ENCODE results near the gene FBXO31.

Gene FBXO31

DNA sequence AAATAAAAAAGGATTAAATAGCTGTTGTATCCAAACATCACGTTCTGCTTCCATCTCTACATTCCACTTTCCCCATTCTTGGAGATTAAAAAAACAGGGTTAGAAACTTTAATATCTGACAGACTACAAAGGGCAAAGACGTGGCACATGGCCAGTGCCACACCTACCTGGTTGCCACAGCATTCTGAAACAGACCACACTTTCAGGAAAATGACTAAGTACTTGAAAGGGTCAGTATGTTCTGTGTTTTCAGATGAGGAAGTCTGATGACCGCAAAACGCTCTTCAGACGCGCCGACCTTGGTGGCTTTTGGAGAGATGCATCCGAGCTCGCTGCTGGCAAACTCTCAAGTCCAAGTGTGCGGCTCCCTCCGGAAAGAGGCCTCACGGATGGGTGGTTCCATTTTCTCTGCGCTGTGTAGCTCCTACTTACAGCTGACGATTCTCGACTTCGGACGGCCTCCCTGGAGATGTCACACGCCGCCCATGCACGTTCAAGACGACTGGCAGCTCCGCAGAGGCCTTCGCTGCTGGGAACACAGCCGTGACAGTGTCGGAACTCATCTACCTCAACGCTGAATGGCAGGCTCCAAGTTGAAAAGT, 24.0 kb upstream of the FBXO31 start:
- Histone ChIP-seq H3K9me3 (ENCODE audit: severe bottlenecking) (no peaks in the 10 kb centered on the region), H3K36me3 (ENCODE audit: low read depth) (peaks cover 56% of the 10 kb centered on the region), H3K27ac (ENCODE audit: poor library complexity, severe bottlenecking) (no peak overlapping the region), H3K27me3 (ENCODE audit: insufficient read depth, poor library complexity, severe bottlenecking) (no peaks in the 10 kb centered on the region), H3K4me1 (ENCODE audit: insufficient read depth, poor library complexity, severe bottlenecking) (peaks cover 16% of the 10 kb centered on the region), H3K4me3 (ENCODE audit: severe bottlenecking) (no peak overlapping the region)
- DNase-seq (ENCODE audit: low spot score), result no peak
- ATAC-seq (ENCODE audit: low read depth), result peak; percentile 83
- TF ChIP-seq, protein P1, sequence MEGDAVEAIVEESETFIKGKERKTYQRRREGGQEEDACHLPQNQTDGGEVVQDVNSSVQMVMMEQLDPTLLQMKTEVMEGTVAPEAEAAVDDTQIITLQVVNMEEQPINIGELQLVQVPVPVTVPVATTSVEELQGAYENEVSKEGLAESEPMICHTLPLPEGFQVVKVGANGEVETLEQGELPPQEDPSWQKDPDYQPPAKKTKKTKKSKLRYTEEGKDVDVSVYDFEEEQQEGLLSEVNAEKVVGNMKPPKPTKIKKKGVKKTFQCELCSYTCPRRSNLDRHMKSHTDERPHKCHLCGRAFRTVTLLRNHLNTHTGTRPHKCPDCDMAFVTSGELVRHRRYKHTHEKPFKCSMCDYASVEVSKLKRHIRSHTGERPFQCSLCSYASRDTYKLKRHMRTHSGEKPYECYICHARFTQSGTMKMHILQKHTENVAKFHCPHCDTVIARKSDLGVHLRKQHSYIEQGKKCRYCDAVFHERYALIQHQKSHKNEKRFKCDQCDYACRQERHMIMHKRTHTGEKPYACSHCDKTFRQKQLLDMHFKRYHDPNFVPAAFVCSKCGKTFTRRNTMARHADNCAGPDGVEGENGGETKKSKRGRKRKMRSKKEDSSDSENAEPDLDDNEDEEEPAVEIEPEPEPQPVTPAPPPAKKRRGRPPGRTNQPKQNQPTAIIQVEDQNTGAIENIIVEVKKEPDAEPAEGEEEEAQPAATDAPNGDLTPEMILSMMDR (IDR thresholded peaks at IDR 0.05; ENCODE audit: poor library complexity, severe bottlenecking), result no peak

DNA sequence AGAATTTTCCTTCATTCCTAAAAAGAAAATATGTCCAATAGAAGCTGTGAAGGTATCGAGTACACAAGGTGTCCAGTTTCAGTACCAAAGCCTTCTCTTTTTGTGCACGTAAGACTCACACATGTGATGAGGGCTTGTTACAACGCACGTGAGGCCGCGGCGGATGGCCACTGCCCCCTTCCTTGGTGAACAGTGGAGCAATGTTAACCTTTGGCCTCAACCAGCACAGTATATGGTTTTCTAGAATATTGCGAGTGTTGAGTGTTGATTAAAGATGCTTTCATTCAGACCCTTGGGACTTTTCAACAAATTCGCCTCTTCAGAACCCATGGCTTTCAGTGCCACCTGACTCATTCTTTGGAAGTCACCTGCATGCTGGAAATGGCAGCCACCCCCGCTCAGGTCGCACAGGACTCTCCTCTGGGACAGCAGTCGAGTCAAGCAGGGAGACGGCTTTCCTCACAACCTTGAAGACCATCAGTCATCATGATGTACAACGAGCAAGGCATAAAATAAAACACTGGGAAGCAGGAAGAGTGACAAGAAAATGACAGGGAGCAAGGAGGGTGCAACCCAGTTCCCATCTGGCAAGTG, 23.0 kb upstream of the FBXO31 start:
- DNase-seq (ENCODE audit: low spot score), result no peak
- TF ChIP-seq, protein P1 (IDR thresholded peaks at IDR 0.05; ENCODE audit: poor library complexity, severe bottlenecking), result no peak
- no peaks in the 10 kb centered on the region for H3K27me3 ChIP-seq (ENCODE audit: insufficient read depth, poor library complexity, severe bottlenecking)
- H3K4me1 ChIP-seq (ENCODE audit: insufficient read depth, poor library complexity, severe bottlenecking), result peaks cover 16% of the 10 kb centered on the region
- H3K9me3 ChIP-seq (ENCODE audit: severe bottlenecking), result no peaks in the 10 kb centered on the region
- no peak for ATAC-seq (ENCODE audit: low read depth)
- peaks cover 64% of the 10 kb centered on the region for H3K36me3 ChIP-seq (ENCODE audit: low read depth)
- H3K27ac ChIP-seq (ENCODE audit: poor library complexity, severe bottlenecking), result no peak overlapping the region
- no peak overlapping the region for H3K4me3 ChIP-seq (ENCODE audit: severe bottlenecking)

- peaks cover 16% of the 10 kb centered on the region for H3K4me1 ChIP-seq (ENCODE audit: insufficient read depth, poor library complexity, severe bottlenecking)
- TF ChIP-seq, protein P1 (IDR thresholded peaks at IDR 0.05; ENCODE audit: poor library complexity, severe bottlenecking), result no peak
- DNase-seq (ENCODE audit: low spot score), result no peak
- no peaks in the 10 kb centered on the region for H3K9me3 ChIP-seq (ENCODE audit: severe bottlenecking)
- no peak overlapping the region for H3K27ac ChIP-seq (ENCODE audit: poor library complexity, severe bottlenecking)
- peaks cover 68% of the 10 kb centered on the region for H3K36me3 ChIP-seq (ENCODE audit: low read depth)
- no peak overlapping the region for H3K4me3 ChIP-seq (ENCODE audit: severe bottlenecking)
- ATAC-seq (ENCODE audit: low read depth), result no peak
- H3K27me3 ChIP-seq (ENCODE audit: insufficient read depth, poor library complexity, severe bottlenecking), result no peaks in the 10 kb centered on the region
Measured at GRCh38 chr16:87404764-87405625, 21.4 kb upstream of the FBXO31 start.

- Histone ChIP-seq H3K4me1 (ENCODE audit: insufficient read depth, poor library complexity, severe bottlenecking) (peaks cover 11% of the 10 kb centered on the region), H3K27ac (ENCODE audit: poor library complexity, severe bottlenecking) (no peak overlapping the region), H3K27me3 (ENCODE audit: insufficient read depth, poor library complexity, severe bottlenecking) (no peaks in the 10 kb centered on the region), H3K9me3 (ENCODE audit: severe bottlenecking) (no peaks in the 10 kb centered on the region), H3K36me3 (ENCODE audit: low read depth) (peaks cover 43% of the 10 kb centered on the region), H3K4me3 (ENCODE audit: severe bottlenecking) (no peak overlapping the region)
- DNase-seq (ENCODE audit: low spot score) (no peak), ATAC-seq (ENCODE audit: low read depth) (no peak)
- TF ChIP-seq, protein P1 (IDR thresholded peaks at IDR 0.05; ENCODE audit: poor library complexity, severe bottlenecking), result no peak
Measured at GRCh38 chr16:87395181-87395842, 11.7 kb upstream of the FBXO31 start.
